OCI-M2 (cell line): ENCODE data around the gene SPON1.
"Not testable (repeated sequence)": the region's sequence is repeated elsewhere in the genome, so short reads cannot be mapped to it uniquely, and the experiment has no call there.

ENCODE experiments used
- DNase-seq: peaks from one replicate; lab custom pipeline; 2025; ENCODE audit not compliant: unreplicated experiment; lab: John Stamatoyannopoulos, UW

SPON1 gene

GRCh38 chr11:14262271-14262846 is 299.8 kb downstream of the SPON1 start:
- no peak for DNase-seq

DNA sequence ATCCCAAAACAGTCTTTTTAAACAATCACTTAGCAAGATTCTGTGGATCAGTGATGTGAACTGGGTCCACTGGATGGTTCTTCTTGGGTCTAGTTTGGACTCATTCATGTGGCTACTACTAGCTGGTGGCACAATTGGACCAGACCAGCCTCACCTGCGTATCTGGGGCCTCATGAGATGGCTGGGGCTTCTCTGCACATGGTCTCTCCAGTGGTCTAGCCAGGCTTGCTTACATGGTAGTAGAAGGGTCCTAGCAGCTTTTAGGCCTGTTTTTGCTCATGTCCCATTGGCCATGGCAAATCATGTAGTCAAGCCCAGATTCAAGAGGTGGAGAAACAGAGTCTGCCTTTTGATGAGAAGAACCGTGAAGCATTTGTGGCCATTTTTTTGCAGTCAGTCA is 302.4 kb downstream of the SPON1 start:
- no peak for DNase-seq

GRCh38 chr11:14266622-14267021 is 304.1 kb downstream of the SPON1 start:
- DNase-seq: no peak

DNA sequence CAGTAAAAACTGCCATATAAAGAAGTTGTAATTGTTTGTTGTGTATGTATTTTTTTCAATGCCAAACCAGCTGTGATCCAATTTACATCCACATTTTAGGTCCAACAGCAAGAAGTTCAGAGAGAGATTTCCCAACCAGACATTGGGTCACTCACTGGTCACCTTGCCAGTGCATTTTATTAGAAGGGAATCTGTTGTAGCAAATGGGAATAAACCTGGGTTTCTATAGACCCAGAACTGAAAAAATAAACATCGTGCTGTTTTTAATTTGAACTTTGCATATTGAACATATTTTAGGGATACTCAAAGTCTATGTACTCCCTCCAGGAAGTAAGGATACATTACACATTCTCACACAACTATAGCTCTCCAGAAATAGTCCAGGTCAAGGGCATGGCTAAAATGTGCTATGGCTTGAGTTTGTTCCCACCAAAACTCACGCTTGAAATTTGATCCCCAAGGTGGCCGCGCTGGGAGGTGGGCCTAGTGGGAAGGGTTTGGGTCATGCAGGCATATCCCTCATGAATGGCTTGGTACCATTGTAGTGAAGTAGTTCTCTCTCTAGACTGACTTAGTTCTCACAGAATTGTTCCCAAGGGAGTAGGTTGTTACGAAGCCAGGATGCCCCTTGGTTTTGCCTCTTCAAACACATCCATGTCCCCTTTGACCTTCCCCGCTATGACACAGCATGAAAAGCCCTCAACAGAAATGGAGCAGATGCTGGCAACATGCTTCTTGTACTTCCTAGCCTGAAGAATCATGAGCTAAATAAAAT is 305.5 kb downstream of the SPON1 start:
- DNase-seq: no peak

DNA sequence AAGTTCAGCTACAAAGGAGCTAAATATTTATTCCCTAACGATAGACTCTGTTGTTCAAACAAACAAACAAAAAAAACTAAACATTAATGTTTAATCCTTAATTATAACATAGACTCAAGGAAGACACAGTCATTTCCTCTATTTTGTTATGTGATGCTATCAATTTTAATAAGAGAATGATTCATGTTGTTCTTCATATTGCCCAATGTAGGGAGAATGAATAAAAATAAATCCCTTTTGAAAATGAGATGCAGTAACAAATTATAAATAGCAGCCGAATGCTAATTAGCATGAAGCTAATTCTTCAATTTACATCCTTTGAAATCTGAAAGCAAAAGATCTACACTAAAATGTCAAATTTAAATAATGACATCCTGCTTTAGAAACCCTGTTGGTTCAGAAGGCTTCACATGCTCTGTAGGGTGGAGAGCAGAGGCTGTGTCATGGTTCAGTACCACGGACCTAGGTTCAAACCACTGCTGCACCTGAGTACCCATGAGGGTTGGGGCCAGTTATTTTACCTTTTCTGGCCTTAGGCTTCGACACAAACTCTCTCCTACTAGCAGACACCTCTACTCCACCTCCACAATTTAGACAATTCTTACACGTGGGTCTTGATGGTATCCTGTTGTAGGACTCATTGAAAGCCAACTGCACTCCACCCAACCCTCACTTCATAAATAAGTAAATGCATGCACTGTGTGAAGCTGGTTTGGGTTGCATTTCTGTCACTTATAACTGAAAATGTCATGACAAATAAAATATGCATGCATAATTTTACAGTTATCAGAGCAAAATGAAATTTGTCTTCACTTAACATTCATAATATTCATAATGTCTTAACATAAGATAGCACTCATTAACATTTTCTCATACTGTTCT is 307.4 kb downstream of the SPON1 start:
- DNase-seq: no peak

- DNase-seq: no peak
Observed at GRCh38 chr11:14270690-14271542, 308.4 kb downstream of the SPON1 start.

GRCh38 chr11:14273895-14274294 is 311.4 kb downstream of the SPON1 start:
- DNase-seq: no peak

- DNase-seq: no peak
Observed at GRCh38 chr11:14275076-14275475, 312.6 kb downstream of the SPON1 start.

DNA sequence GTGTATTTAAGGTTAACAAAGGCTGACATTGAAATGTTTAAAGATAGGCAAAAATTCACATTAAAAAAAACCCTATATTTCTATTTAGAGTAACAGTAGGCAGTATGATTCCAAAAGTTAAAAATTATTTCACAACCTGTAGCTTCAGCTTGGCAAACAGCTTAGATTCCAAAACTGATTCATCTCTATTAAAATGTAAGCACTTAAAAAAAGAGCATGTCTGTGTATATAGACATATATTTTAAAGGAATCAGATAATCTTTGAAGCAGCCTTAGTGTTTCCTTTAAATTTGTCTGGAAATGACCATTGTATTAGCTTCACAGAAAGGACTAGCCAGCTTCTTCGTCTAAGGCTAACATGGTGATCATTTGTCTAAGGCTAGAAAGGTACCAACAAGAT is 316.3 kb downstream of the SPON1 start:
- DNase-seq: not testable (repeated sequence)

DNA sequence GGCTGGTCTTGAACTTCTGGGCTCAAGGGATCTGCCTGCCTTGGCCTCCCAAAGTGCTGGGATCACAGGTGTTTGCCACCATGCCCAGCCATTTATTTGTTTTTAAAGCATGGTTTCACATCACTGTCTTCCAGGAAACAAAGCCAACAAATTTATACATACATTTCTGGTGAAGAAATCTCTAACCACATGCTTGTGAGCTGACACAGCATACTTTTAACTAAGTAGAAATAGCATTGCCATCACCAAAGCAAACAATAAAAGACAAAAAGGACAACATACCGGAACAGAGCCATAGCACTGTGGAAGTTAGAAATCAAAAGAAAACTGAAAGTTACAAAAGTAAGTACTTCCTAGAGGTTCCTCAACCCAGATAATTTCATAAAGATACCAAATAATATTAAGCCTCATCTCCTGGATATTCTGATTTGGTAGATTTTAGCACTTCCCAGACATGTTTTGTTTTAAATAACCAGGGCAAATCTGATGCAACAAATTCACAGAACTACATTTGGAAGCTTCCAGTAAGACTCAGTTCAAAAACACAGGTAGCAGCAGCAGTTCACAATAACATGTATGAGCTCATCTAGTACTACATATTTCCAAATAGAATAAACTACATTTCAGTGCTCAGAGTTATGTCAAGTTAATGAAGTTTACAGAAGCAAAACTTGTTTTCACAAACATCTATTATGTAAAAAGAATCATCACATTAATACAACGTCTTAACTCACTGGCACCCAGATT is 325.8 kb downstream of the SPON1 start:
- no peak for DNase-seq

DNA sequence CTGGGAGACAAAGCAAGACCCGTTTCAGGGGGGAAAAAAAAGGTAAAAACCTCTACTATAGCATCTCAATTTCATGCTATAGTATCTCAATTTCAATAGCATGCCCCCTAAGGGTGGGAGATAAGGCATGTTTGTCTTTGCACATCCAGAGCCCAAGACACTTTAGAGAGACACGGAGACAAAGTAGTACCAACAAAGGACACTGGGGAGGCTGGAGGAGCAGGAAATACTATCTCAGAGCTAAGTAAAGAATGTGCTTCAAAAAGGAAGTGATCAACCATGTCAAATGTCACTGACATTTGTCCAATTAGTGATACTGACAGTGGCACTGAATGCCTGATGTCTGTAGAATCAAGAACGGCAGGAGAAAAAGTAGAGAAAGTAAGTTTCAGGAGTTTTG is 327.9 kb downstream of the SPON1 start:
- no peak for DNase-seq

GRCh38 chr11:14299921-14300320 is 337.4 kb downstream of the SPON1 start:
- DNase-seq: no peak

DNA sequence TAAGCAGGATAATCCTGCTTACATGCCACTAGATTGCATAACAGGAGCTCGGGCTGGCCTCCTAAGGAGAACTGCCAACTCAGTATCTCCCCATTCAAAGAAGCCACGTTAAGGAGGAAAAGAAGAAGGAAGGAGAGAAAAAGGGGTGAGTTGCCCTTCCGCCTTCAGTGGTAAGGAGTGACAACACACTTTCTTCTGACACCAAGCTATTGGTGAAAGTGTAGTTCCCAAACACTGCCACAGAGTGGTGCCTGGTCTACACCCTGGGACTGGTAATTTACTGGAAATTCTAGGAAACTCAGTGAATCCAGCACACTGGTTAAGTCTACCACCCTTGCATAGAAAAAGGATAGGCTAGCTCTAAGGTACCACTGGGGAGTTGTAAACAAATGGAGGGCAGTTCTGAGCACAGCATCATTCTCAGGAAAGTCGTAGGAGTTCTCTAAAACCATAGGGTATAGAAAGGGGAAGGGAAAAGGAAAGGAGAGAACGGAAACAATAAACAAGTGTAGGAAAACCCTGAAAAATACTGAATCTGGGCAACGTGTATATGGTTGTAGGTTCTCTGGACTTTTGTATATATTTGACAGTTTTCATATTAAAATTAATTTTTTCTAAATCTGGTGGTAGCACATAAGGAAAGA is 338.3 kb downstream of the SPON1 start:
- DNase-seq: no peak

DNA sequence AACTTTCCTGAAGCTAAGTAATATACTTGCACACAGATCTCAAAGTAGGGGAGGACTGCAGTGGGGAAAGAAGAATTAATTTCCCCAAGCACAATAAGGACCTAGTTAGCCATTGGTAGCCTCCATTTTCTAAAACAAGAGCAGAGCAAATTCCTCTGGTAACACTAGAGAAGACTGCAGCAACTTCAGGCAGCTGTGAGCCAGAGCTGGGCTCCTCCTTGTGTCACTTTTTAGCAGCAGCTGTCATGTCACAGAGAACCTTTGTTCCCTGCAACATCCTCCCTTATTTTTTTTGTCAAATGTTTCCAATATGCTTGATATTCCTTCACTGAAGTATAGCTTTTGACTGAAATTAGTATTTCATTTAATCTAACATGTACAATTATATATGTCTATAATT is 342.1 kb downstream of the SPON1 start:
- no peak for DNase-seq

GRCh38 chr11:14305649-14306048 is 343.1 kb downstream of the SPON1 start:
- DNase-seq: no peak

DNA sequence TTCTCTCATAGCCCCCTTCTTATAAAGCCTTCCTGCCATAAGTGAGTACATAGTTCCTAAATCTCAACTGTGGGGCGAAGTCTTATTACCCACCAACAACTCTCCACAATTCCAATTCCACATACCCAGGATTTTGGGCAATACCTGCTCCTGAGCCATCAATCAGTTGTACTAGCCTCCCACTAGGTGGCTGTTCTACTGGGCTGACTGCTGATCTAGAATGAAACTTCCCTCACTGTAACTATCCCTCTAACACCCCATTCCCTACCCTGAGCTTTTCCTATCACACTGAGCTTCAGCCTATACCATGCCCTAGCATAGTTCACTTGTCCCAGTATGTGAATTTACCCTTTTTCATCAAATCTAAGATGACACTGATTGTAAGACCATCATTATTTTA is 344.0 kb downstream of the SPON1 start:
- DNase-seq: no peak

DNA sequence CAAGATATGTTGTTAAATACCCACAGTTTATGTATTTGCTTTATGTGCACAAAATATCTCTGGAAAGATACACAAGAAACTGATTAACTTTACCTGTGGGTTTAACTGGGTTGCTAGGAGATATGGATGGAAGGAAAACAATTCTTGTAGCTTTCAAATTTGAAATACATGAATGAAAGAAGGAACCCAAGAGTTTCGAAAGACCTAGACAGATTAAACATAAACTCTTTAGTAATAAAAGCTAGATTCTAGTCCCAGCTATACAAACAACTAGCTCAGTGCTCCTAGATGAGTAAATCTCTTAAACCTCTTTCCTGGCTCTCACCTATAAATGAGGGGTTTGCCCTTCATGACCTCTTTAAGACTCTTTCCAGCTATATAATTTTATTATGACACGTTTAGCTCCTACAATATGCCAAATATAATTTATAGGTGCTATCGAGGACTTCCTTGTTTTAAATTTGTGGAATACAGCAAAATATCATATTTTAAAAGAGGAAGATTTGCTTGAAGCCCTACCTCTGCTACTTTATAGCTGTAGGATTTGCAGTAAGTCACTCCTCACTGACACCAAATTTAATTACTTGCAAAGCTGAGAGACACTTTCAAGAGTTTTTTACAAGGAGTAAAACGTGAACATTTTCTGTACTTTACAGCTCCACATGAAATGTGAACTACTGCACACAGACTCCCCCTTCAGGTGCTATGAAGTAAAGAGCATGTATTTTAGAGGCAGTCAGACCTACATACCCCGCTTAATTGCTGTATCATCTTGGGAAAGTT is 345.8 kb downstream of the SPON1 start:
- DNase-seq: no peak

- DNase-seq: no peak
Observed at GRCh38 chr11:14308897-14309387, 346.4 kb downstream of the SPON1 start.
